ENCODE data around the gene ZMIZ1.

The ZMIZ1 gene

GRCh38 chr10:79223091-79224048 lies 154.6 kb downstream of the ZMIZ1 start:
- in situ Hi-C loops (cut with HindIII; ENCODE audit: low sequenced_read_pairs): no loop called here

GRCh38 chr10:79224263-79224949 lies 155.6 kb downstream of the ZMIZ1 start:
- in situ Hi-C loops (cut with HindIII; ENCODE audit: low sequenced_read_pairs): no loop called here

- in situ Hi-C loops (cut with HindIII; ENCODE audit: low sequenced_read_pairs): loop anchor here (25.0 kb wide), 1 partner anchor 237 kb away; no protein-coding TSS in a partner anchor
Measured at GRCh38 chr10:79224992-79225391, 156.2 kb downstream of the ZMIZ1 start.

GRCh38 chr10:79226391-79227245 lies 157.9 kb downstream of the ZMIZ1 start:
- in situ Hi-C loops (cut with HindIII; ENCODE audit: low sequenced_read_pairs): loop anchor here (25.0 kb wide), 1 partner anchor 236 kb away; no protein-coding TSS in a partner anchor

GRCh38 chr10:79229071-79229541 lies 160.3 kb downstream of the ZMIZ1 start:
- in situ Hi-C loops (cut with HindIII; ENCODE audit: low sequenced_read_pairs): loop anchor here (25.0 kb wide), 1 partner anchor 233 kb away; no protein-coding TSS in a partner anchor

GRCh38 chr10:79229830-79230327 lies 161.1 kb downstream of the ZMIZ1 start:
- in situ Hi-C loops (cut with HindIII; ENCODE audit: low sequenced_read_pairs): loop anchor here (25.0 kb wide), 1 partner anchor 232 kb away; no protein-coding TSS in a partner anchor

GRCh38 chr10:79230328-79230830 lies 161.6 kb downstream of the ZMIZ1 start:
- in situ Hi-C loops (cut with HindIII; ENCODE audit: low sequenced_read_pairs): loop anchor here (25.0 kb wide), 1 partner anchor 232 kb away; no protein-coding TSS in a partner anchor

- in situ Hi-C loops (cut with HindIII; ENCODE audit: low sequenced_read_pairs): loop anchor here (25.0 kb wide), 1 partner anchor 231 kb away; no protein-coding TSS in a partner anchor
Measured at GRCh38 chr10:79230850-79231249, 162.1 kb downstream of the ZMIZ1 start.

- in situ Hi-C loops (cut with HindIII; ENCODE audit: low sequenced_read_pairs): loop anchor here (25.0 kb wide), 1 partner anchor 230 kb away; no protein-coding TSS in a partner anchor
Measured at GRCh38 chr10:79231908-79232307, 163.1 kb downstream of the ZMIZ1 start.

GRCh38 chr10:79232864-79233263 lies 164.1 kb downstream of the ZMIZ1 start:
- in situ Hi-C loops (cut with HindIII; ENCODE audit: low sequenced_read_pairs): loop anchor here (25.0 kb wide), 1 partner anchor 229 kb away; no protein-coding TSS in a partner anchor

GRCh38 chr10:79234391-79235315 lies 165.9 kb downstream of the ZMIZ1 start:
- in situ Hi-C loops (cut with HindIII; ENCODE audit: low sequenced_read_pairs): loop anchor here (25.0 kb wide), 1 partner anchor 228 kb away; no protein-coding TSS in a partner anchor

GRCh38 chr10:79235765-79236432 lies 167.1 kb downstream of the ZMIZ1 start:
- in situ Hi-C loops (cut with HindIII; ENCODE audit: low sequenced_read_pairs): loop anchor here (25.0 kb wide), 1 partner anchor 226 kb away; no protein-coding TSS in a partner anchor

GRCh38 chr10:79236433-79236765 lies 167.6 kb downstream of the ZMIZ1 start:
- in situ Hi-C loops (cut with HindIII; ENCODE audit: low sequenced_read_pairs): loop anchor here (25.0 kb wide), 1 partner anchor 226 kb away; no protein-coding TSS in a partner anchor

GRCh38 chr10:79237454-79238157 lies 168.8 kb downstream of the ZMIZ1 start:
- in situ Hi-C loops (cut with HindIII; ENCODE audit: low sequenced_read_pairs): loop anchor here (25.0 kb wide), 1 partner anchor 225 kb away; no protein-coding TSS in a partner anchor

GRCh38 chr10:79238158-79238520 lies 169.4 kb downstream of the ZMIZ1 start:
- in situ Hi-C loops (cut with HindIII; ENCODE audit: low sequenced_read_pairs): loop anchor here (25.0 kb wide), 1 partner anchor 224 kb away; no protein-coding TSS in a partner anchor

- in situ Hi-C loops (cut with HindIII; ENCODE audit: low sequenced_read_pairs): loop anchor here (25.0 kb wide), 1 partner anchor 224 kb away; no protein-coding TSS in a partner anchor
Measured at GRCh38 chr10:79238606-79239005, 169.8 kb downstream of the ZMIZ1 start.

- in situ Hi-C loops (cut with HindIII; ENCODE audit: low sequenced_read_pairs): loop anchor here (25.0 kb wide), 1 partner anchor 223 kb away; no protein-coding TSS in a partner anchor
Measured at GRCh38 chr10:79239275-79239779, 170.6 kb downstream of the ZMIZ1 start.

Data from endothelial cell of hepatic sinusoid (primary cell).